ENCODE data around the gene SLC38A2.

DNA sequence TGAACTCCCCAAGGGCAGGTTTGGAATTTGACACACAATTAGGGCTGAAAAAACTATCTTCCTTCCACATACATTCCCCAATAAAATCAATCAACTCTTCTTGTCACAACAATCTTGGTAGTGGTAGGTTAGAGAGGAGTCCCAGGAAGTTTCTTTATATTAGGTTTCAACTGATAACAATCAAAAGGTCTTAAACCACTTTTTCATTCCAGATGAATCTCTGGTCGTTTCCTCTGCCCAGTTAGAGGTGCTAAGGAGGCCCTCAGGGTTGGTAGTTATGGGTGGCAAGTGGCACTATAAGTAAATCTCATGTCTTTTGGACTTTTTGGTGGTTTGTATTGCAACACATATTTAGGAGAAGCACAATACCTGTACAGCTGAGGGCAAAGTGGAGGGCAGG lies 1.7 kb upstream of the SLC38A2 start:
- TF ChIP-seq SUZ12 (IDR thresholded peaks at IDR 0.05), result no peak
- TF ChIP-seq ZNF384 (IDR thresholded peaks at IDR 0.05), result no peak
- no peak for TF ChIP-seq NFRKB (IDR thresholded peaks at IDR 0.05)
- no peak for TF ChIP-seq FOXK2 (IDR thresholded peaks at IDR 0.05)
- no peak for TF ChIP-seq BHLHE40 (IDR thresholded peaks at IDR 0.05; ENCODE audit: borderline replicate concordance)
- no peak for TF ChIP-seq FOXA1 (IDR thresholded peaks at IDR 0.05)
- no peak for TF ChIP-seq SP1 (IDR thresholded peaks at IDR 0.05)
- no peak for TF ChIP-seq FOXM1 (IDR thresholded peaks at IDR 0.05; ENCODE audit: borderline replicate concordance)
- no peak for TF ChIP-seq ELF4 (IDR thresholded peaks at IDR 0.05)
- TF ChIP-seq, protein P1, sequence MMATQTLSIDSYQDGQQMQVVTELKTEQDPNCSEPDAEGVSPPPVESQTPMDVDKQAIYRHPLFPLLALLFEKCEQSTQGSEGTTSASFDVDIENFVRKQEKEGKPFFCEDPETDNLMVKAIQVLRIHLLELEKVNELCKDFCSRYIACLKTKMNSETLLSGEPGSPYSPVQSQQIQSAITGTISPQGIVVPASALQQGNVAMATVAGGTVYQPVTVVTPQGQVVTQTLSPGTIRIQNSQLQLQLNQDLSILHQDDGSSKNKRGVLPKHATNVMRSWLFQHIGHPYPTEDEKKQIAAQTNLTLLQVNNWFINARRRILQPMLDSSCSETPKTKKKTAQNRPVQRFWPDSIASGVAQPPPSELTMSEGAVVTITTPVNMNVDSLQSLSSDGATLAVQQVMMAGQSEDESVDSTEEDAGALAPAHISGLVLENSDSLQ (IDR thresholded peaks at IDR 0.05), result no peak
- TF ChIP-seq TARDBP (IDR thresholded peaks at IDR 0.05), result no peak
